RWPE2 (cell line): ENCODE results near the gene TERB1.

Experiments used
- ATAC-seq: fragments of 200-7000 bp; cut with Tn5 transposase; 3 replicates; pipeline ENCODE4 v1.9.1; 2021; ENCODE audit warnings: low read depth
- DNase-seq: peaks from one replicate; pipeline ENCODE4 v3.0.0-alpha.2; 2020; ENCODE audit warnings: low spot score
- H3K27ac ChIP-seq: fragments of 450-650 bp; 2 replicates; pipeline ENCODE4 v1.5.1; 2017; ENCODE audit warnings: mild to moderate bottlenecking; ENCODE audit not compliant: poor library complexity, severe bottlenecking
- H3K27me3 ChIP-seq: fragments of 250-450 bp; sonication (Bioruptor Pico); 2 replicates; pipeline ENCODE4 v1.5.1; 2021; ENCODE audit warnings: mild to moderate bottlenecking, moderate library complexity; ENCODE audit not compliant: insufficient read depth, poor library complexity, severe bottlenecking
- H3K36me3 ChIP-seq: fragments of 250-450 bp; sonication (Bioruptor Pico); 2 replicates; pipeline ENCODE4 v1.5.1; 2020; ENCODE audit warnings: low read depth, mild to moderate bottlenecking, moderate library complexity
- H3K4me1 ChIP-seq: fragments of 250-450 bp; sonication (Bioruptor Pico); 2 replicates; pipeline ENCODE4 v1.5.1; 2021; ENCODE audit warnings: mild to moderate bottlenecking, moderate library complexity; ENCODE audit not compliant: insufficient read depth, poor library complexity, severe bottlenecking
- H3K4me3 ChIP-seq: fragments of 250-450 bp; sonication (Bioruptor Pico); 2 replicates; pipeline ENCODE4 v1.5.1; 2021; ENCODE audit warnings: mild to moderate bottlenecking, moderate library complexity; ENCODE audit not compliant: severe bottlenecking
- H3K9me3 ChIP-seq: fragments of 250-450 bp; sonication (Bioruptor Pico); 2 replicates; pipeline ENCODE4 v1.5.1; 2021; ENCODE audit warnings: mild to moderate bottlenecking, moderate library complexity; ENCODE audit not compliant: severe bottlenecking
- CTCF ChIP-seq: fragments of 450-650 bp; IDR thresholded peaks from one replicate; pipeline ENCODE4 v1.5.1; 2017; ENCODE audit warnings: mild to moderate bottlenecking, moderate library complexity; ENCODE audit not compliant: poor library complexity, severe bottlenecking

The TERB1 gene

GRCh38 chr16:66746048-66746447, 55.3 kb downstream of the TERB1 start:
- H3K9me3 ChIP-seq: no peaks in the 10 kb centered on the region
- H3K36me3 ChIP-seq: peaks cover 90% of the 10 kb centered on the region
- no peak for TF ChIP-seq CTCF
- DNase-seq (no peak), ATAC-seq (no peak)
- no peaks in the 10 kb centered on the region for H3K27me3 ChIP-seq
- H3K4me3 ChIP-seq: no peak overlapping the region
- no peak overlapping the region for H3K27ac ChIP-seq
- peaks cover 27% of the 10 kb centered on the region for H3K4me1 ChIP-seq

- Histone ChIP-seq H3K9me3 (no peaks in the 10 kb centered on the region), H3K27me3 (no peaks in the 10 kb centered on the region), H3K27ac (peak overlapping the region; percentile 50), H3K4me1 (peaks cover 24% of the 10 kb centered on the region), H3K4me3 (no peak overlapping the region), H3K36me3 (peaks cover 95% of the 10 kb centered on the region)
- ATAC-seq: 0 out of 3 replicates have a peak, but pooled peaks have one; percentile 11
- no peak for TF ChIP-seq CTCF
- DNase-seq: no peak
These were observed 59.2 kb downstream of the TERB1 start for GRCh38 chr16:66741950-66742808.

GRCh38 chr16:66741169-66741900, 60.0 kb downstream of the TERB1 start:
- no peak for TF ChIP-seq CTCF
- H3K27me3 ChIP-seq: no peaks in the 10 kb centered on the region
- no peak for DNase-seq
- no peaks in the 10 kb centered on the region for H3K9me3 ChIP-seq
- peaks cover 32% of the 10 kb centered on the region for H3K4me1 ChIP-seq
- peak overlapping the region; percentile 50 for H3K27ac ChIP-seq
- no peak overlapping the region for H3K4me3 ChIP-seq
- peaks cover 96% of the 10 kb centered on the region for H3K36me3 ChIP-seq
- ATAC-seq: peak; percentile 85

- no peaks in the 10 kb centered on the region for H3K9me3 ChIP-seq
- DNase-seq (no peak), ATAC-seq (no peak)
- no peak for TF ChIP-seq CTCF
- no peaks in the 10 kb centered on the region for H3K27me3 ChIP-seq
- no peak overlapping the region for H3K4me3 ChIP-seq
- peak overlapping the region; percentile 50 for H3K27ac ChIP-seq
- peaks cover 36% of the 10 kb centered on the region for H3K4me1 ChIP-seq
- peaks cover 96% of the 10 kb centered on the region for H3K36me3 ChIP-seq
These were observed 60.9 kb downstream of the TERB1 start for GRCh38 chr16:66740533-66740932.

GRCh38 chr16:66740010-66740409, 61.4 kb downstream of the TERB1 start:
- peak; percentile 59 for TF ChIP-seq CTCF
- ATAC-seq (no peak), DNase-seq (no peak)
- H3K27me3 ChIP-seq: no peaks in the 10 kb centered on the region
- H3K27ac ChIP-seq: no peak overlapping the region
- H3K4me1 ChIP-seq: peaks cover 36% of the 10 kb centered on the region
- peaks cover 96% of the 10 kb centered on the region for H3K36me3 ChIP-seq
- no peak overlapping the region for H3K4me3 ChIP-seq
- no peaks in the 10 kb centered on the region for H3K9me3 ChIP-seq
